ENCODE results near the gene KLF6.
"Not testable (repeated sequence)": the region's sequence is repeated elsewhere in the genome, so short reads cannot be mapped to it uniquely, and the experiment has no call there.

KLF6 gene

DNA sequence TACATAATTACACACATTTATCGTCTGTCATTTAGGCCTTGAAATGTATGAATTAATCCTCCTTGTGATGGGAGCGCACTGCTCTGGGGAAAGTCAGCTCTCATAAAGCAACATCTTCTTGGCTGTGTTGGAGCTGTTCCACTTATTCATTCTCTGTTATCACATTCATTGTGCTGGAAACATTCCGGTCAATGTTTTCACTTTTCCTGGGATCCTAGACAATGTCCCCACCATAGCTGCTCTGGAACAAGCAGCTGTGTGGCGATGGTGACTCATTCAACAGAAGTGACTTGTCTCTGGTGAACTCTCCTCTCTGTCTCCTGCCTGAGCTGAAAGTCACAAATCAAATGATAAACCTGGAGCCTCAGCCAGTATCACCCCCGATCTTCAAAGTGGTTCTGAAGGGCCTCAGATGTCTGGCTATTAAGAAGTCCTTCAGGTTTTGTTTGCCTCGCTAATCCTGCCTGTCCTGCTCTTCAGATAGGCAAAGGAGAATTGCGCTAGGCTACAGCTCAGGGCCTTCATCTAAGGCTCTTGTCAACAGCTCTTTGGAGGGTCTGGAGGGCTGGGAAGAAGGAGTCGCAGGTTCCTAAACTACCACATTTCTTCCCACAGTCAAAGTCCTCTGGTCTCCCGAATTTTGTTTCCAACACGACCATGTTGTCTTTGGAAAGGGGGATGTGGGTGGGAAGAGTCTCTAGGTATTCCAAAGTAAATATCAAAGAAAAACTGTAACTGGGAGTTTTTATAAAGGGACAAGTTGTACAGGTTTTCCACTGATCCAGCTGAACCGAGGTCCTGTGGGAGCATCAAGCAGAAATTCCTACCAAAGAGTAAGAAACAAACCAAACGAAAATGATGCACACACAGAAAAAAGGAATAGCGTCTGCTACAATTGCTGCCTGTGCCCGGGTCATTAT lies 29.3 kb downstream of the KLF6 start:
- DNase-seq = peak; percentile 31

DNA sequence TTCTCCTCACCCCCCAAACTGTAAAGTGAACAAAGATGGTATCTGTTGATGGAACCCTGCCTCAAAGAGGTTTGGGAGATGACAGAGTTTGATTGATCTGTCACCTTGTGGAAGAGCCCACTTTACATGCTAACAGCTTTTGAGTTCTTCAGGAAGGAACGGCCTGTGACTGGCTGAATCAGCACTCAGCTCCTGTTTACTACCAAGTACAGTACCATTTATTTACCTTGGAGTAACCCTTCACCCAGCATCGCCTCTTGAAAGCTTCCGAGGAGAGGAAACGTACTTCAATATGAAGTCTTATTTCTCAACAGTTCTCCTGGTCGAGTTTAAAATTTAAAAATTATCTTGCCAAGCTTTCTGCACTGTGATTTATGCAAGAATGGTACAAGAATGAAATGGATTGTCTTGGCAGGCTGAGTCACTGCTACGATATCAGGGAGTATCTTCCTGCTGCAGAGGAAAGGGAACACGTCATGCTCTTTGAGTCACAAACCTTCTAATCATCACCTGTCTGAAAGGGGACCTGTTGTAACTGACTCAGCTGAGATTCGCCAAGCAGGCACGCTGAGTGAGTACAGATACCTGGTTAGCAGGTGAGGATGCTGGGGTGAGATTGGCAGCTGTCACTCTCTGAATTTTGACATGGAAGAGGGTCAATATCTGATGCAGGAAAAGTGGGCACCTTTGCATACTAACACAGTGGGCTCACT lies 30.1 kb downstream of the KLF6 start:
- peak; percentile 62 for DNase-seq

DNA sequence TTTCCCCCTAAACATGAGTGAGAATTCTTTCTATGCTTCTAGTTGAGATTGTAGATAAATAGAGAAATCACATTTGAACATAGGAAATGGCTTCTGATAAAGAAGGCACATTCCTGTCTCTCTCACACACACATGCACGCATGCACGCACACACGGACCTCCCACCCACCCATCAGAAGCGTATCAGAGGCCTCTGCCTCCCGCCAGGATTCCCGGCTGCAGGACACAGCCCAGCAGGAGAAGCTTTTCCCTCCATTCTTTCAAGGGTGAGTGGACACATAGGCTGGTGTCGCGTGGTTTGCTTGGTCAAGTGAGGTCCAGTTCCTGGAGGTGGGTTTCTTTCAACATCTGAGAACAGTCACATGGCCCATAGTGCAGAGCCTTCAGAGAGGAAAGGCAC lies 34.2 kb downstream of the KLF6 start:
- no peak for DNase-seq

DNA sequence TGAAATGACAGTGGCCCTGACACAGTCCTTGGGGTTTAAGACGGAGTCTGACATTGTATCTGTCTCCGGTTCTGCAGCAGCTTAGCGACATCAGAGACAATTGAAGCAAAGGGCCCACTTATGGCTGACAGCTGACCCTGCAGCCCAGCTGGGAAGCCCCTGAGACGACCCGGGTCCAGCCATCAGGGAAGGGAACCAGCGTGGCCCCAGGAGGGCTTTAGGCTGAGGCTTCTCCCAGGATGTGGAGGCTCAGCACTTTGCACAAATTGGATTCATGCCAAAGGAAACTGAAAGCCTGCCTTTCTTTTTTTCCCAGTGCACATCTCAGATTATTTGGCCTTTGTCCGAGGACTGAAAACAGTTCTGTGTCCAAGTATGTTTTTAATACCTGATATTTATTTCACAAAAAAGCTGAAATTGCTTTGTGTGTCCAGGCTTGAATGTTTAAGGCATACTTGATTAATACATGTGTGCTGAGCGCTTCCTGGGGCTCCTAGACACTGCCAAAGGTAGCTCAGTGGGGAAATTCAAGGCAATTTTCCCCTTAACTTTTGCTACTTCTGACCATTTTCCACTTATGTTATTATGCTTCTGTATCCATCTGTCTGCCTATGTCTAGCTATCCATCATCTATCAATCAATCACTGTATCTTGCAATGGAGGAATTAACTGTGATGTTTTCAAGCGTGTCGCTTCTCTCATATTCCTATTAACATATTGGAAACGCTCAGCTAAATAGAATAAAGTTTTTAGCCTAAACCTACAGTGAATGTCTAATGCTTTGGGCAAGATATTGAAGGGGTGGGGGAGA lies 34.8 kb downstream of the KLF6 start:
- no peak for DNase-seq

DNA sequence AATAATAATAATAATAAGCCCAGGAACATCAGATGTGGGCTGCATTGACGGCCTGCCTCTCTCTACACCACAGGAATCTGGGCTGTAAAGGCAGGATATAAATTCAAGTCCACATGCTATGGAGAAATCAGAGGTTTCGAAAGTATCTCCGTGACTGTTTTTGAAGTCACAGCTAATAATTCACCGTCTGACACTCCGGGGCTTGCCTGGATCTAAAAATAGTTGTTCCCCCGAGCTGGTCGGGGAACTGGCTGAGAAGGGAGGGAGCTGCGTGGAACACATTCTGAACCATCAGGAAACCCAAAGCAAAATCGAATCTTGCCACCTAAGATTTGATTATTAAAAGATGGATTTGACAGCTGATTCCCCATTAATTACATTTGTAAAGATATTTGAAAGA lies 35.4 kb downstream of the KLF6 start:
- no peak for DNase-seq

DNA sequence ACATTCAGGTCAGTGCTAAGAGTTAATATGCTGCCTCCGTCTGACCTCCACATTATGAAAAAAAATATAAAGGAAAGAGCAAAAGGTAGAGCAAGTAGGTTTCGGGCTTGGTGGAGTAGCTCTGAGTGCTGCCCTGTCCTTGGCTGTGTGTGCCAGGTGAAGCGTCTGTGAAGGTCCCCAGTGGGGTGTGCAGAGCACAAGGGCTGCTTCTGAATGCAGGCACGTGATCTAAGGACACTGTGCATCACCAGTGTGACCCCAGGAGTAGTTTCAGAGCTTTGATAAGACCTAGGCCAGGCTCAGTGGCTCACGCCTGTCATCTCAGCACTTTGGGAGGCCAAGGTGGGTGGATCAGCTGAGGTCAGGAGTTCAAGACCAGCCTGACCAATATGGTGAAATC lies 36.0 kb downstream of the KLF6 start:
- DNase-seq = no peak

DNA sequence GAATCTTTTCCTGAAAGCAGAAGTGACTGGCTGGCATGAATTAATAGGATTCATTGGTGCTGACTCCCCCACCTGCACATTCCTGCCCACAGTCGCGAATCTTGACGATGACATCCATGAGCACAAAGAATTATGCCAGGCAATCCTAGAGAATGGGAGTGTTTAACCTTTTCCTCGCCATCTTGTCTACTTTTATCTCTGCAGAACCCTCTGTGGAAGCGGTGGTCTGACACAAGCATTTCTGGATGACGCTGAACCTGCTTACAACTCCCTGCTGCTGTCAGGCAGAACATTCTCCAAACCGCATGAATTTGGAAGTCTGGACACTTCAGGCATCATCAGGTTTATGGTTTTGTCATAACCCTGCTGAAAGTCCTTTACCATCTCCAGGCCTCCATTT lies 36.5 kb downstream of the KLF6 start:
- no peak for DNase-seq

DNA sequence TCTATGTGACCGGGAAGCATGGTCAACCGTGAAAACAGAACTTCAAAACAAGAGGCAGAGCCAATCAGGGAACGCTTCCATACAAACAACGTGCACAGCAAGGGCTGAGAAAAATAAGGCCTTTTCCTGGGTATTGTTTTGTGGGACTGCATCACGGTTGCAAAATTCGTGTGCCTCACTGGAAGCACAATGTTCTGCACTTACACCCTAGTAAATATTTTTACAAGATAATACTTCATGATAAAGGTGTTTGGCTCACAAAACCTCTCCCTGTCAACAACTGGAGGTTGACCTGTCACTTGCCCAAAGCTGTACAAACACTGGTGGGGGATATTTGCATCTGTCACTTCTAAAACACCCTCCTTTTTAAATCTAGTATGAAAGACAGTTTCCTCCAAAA lies 37.0 kb downstream of the KLF6 start:
- no peak for DNase-seq

DNA sequence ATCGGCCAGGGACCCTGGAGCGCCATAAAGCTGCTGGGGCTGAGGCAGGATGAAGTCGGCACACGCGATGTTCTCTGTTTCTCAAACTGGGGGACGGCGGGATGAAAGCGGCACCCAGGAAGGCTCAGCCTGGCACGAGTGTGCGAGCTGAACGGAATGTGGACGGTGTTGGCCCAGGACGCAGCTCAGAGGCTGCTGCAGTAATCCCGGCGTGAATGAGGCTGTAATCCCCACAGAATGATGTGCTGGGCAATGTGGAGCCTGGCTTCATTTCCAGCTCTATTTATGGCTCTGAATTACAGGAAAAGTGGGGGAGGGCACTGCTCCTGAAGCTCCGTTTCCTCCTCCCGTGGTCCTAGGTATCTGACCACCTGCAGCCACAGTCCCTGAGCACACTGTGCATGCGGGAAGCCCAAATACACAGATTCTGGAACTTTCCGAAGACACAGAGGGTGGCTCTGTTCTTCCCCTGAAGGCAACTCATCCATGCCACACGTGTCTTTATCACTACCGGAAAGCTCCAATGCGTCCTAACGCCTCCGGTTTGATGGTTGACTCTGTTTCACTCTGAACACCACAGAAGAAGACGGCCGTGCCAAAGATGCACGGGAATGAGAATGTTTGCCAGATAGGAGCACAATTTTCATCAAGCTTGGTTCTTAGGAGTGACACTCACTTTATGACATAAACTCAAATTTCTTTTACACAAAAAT lies 37.6 kb downstream of the KLF6 start:
- DNase-seq = no peak

DNA sequence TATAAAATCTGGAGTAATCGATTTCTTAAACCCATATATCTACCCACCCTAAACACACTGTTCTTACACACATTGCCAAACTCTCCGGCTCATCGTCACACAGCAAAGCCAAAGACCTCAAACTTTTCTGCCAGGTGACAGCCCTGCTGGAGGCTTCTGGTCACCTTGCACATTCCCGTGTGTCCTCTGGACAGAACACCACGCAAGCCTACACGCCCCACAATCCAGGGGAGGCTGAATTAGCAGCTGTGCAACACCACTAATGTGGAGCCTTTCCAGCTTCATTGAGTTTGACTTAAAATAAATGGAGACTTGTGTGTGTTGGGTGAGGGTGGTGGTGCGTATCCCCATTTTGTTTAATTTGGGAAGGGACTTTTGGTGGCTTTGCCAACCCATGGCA lies 38.4 kb downstream of the KLF6 start:
- DNase-seq = no peak

DNA sequence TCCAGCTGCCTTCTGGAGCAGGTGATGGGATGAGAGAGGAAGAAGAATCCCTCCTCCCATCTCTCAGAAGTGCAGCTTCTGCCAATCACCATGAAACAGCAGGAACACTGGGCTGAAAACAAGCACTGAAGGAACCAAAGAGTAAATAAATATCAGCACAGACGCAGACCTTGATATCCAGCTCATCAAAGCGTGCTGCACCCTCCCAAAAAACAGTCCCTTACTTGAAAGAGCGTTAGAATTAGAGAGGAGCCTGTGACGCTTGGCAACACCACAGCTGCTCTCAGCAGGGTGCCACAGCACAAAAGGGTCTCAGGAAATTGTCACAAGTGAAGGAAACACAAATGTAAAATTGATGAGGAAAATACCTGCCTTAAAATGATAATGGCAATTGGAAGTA lies 39.5 kb downstream of the KLF6 start:
- no peak for DNase-seq

DNA sequence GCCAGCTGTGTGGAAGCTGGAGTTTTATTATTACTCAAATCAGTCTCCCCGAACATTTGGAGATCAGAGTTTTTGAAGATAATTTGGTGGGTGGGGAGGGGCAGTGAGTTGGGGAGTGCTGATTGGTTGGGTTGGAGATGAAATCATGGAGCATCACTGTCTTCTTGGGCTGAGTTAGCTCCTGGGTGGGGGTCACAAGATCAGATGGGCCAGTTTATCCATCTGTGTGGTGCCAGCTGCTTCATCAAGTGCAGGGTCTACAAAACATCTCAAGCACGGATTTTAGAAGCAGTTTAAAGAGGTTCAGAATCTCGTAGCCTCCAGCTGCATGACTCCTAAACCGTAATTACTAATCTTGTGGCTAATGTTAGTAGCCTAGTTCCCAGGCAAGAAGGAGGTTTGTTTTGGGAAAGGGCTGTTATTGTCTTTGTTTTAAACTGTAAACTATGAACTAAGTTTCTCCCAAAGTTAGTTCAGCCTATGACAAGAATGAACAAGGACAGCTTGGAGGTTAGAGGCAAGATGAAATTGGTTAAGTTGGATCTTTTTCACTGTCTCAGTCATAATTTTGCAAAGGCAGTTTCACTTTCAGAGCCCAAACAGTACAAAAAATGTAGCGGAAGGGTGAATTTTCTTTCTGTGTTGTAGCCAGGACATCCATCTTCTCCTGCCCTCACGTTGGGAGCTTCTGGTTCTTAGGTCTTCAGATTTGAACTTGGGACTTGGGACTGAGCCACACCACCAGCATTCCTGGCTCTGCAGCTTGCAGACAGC lies 43.1 kb downstream of the KLF6 start:
- no peak for DNase-seq

DNA sequence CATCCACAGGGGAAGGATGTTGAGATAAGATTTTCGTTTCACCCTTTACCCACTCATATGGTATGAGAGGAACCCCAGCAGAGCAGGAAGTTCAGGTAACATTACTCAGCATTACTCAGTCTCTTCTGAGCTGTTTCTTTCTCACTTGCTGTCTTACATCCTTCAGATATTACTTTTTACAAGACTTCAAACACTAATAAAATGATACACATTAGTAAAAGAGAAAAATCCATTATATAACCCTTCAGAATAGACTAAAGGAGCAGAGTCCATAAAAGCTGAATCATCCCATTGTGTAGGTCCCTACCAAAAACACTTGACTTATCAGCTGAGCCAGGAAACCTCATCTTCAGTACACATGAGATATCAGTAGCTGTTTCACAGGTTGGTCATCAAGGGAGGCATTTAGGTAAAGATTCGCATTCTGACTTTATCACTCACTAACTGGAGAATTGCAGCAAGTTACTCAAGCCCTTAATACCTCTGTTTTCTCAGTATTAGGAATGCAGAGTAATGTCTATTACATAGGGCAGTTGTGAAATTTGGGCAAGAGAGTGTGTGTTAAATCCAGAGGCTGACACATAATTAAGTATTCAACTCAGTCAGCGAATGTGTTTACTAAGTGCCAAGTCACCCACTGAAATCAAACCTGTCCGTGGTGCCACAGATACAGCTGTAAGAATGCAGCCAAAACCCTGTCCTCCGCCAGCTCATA lies 44.7 kb downstream of the KLF6 start:
- no peak for DNase-seq

DNA sequence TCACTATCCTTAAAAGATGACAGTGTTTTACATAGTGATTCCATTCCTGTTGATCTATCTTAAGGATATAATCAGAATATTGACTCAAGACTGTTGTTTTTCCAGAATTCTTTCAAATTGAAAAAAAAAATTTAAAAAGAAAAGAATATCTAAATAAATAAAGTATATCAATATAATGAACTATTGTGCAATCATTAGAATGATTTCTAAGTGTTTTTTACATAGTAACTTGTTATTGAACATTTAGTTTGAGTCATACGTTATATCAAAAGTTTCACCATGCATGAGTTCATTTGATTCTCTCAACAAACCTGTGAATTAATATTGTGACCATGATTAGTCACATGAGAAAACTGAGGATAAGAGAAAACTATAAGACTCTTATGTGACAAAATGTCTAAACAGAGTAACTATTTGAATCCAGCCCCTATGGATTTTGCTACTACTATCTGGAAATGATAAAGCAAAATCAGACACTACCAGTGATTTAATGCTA lies 46.1 kb downstream of the KLF6 start:
- no peak for DNase-seq

DNA sequence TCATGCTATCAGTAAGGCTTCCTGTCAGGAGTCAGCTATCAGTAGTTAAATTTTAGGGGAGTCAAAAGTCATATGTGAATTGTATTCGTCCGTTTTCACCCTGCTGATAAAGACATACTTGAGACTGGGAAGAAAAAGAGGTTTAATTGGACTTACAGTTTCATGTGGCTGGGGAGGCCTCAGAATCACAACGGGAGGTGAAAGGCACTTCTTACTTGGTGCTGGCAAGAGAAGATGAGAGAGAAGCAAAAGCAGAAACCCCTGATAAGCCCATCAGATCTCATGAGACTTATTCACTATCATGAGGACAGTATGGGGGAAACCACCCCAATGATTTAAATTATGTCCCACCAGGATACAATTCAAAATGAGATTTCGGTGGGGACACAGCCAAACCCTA lies 47.1 kb downstream of the KLF6 start:
- DNase-seq = no peak

DNA sequence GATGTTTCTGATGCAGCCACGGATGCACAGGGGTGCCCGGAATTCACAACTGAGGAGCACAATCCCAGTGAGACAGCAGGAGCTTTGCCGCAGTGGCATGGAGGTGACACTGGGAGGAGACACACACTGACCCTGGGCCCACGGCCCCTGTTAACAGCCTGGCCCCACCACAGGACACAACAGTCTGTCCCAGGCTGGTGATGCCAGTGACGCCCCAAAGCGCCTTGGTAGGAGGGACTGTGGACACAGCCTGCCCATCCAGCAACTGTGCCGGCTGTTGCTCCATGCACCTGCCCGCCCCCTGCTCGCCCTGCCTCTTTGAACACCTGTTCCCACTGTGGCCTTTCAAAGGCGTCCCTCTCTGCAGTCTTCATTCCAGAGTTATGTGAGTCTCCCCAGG lies 49.8 kb downstream of the KLF6 start:
- peak; percentile 38 for DNase-seq

DNA sequence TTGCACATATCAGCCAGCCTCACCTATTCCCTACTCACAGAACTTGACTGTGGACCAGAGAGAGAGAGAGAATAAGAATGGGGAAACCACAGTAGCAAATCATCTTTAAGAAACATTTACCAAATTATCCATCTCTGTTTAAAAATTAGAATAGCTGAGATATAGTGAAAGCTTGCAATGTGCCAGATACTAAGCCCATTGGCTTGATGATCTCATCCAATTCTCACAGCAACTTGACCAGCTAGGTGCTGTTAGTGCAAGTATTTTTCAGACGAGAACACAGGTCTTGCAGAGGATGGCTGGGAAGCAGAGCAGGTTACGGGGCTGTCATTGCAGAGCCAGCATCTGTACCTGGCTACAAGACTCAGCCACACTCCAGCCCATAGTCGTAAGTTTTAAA lies 50.9 kb downstream of the KLF6 start:
- DNase-seq = no peak

DNA sequence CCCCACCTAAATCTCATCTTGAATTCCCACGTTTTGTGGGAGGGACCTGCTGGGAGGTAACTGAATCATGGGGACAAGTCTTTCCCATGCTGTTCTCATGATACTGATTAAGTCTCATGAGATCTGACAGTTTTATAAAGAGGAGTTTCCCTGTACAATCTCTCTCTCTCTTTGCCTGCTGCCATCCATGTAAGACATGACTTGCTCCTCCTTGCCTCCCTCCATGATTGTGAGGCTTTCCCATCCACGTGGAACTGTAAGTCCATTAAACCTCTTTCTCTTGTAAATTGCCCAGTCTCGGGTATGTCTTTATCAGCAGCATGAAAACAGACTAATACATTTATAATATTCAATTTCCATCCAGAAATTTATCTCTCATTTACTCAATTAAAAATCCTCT lies 52.8 kb downstream of the KLF6 start:
- DNase-seq = not testable (repeated sequence)

DNA sequence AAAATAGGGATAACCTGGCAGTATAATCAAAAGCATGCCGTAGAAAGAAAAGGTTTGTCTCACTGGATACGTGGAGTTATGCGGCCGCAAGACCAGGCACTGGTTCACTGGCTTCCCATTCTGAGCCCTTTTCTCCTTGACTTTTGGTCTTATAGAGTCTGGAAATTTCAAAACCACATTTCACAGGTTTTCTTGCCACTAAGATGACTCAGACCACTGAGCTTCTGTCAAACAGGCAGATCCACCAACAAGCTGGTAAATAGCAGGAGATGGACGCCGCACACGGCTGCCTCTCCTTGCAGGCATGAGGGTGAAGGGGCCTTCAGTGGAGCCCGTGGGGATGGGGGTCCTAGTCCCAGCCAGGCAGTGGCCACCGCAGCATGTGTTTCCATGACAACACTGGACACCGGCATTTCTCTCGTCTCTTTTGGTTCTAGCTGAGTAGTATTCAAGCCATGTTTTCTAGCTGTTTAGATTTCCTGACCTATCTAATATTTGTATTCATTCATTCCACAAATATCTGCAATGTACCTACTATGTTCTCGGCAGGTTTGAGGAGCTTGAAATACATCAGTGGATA lies 55.5 kb downstream of the KLF6 start:
- no peak for DNase-seq

DNA sequence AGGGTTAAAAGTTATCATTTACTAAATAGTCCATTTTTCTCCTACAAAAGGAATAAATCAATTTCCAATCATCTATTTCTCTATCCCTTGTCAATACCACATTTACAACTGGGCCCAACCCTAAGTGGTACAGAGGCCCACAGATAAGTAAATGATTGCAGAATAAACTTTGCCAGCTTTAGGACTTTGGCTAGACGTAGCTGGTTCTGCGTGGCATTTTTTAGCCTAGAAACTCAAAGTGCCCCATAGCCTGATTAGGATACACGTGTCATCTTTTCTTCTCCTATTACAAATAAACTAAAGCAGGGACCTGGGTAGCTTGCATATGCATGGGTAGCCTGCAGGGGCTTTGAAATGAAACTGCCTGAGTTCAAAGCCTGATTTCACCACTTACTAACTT lies 56.4 kb downstream of the KLF6 start:
- DNase-seq = no peak

DNA sequence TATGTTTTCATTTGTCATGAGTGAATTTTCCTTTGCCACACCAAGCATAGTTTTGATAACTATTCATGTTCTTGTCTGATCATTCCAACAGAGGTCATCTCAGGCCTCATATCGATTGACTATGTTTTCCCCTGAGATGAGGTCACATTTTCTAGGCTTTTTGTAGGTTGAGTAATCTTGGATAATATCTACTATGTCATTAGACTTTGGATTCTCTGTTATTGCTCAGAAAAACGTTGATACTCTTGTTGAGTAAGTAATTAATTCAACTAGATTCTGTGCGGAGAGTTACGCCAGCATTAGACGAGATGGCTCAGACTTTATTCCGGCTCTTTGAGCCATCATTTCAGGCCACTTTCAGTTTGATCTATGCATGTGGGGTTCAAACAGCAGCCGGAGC lies 57.7 kb downstream of the KLF6 start:
- no peak for DNase-seq
